DMS53 treated with DMSO at 0.1 percent for 48 hours (cell line): ENCODE results near the gene ESR2.
"Not testable (repeated sequence)": the region's sequence is repeated elsewhere in the genome, so short reads cannot be mapped to it uniquely, and the experiment has no call there.

ENCODE experiments used
- DNase-seq: peaks from one replicate; lab custom pipeline; 2025; ENCODE audit not compliant: unreplicated experiment; lab: John Stamatoyannopoulos, UW

ESR2 gene

DNA sequence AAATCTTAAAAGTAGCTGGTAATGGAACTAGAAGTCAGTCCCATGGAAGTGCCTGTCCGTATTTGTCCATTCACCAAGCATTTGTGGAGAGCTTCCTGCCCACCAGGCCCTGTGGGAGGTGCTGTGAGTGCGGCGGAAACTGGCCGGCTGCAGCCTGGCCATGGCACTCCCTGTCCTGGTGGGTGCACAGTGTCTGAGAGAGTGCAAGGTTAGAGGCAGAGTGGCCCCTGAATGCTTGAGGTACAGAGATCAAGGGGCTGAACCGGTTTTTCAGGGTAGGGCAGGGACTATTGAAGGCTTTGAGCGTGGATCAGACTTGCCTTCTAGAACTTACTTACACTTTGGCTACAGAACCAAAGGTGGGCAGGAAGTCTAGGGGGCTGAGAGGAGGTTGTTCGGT is 92.9 kb downstream of the ESR2 start:
- DNase-seq, result no peak

DNA sequence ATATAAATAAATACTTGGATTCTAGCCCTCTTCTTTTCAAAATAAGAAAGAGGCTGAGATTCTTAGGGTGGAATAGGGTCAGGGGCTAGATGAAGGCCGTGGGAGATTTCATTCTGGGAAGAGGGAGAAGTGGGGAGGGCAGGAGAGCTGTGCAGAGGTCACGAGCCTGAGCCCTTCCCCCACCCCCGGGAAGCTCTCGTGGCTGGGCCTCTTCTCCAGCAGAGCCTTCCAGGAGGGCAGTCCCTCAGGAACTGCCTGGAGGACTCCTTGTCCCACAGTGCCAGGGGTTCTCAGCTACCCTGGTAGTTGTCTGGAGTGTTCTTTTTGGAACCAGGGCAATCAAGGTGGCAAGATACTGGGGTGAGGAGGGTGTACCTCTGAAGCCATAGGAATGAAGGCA is 94.0 kb downstream of the ESR2 start:
- no peak for DNase-seq

DNA sequence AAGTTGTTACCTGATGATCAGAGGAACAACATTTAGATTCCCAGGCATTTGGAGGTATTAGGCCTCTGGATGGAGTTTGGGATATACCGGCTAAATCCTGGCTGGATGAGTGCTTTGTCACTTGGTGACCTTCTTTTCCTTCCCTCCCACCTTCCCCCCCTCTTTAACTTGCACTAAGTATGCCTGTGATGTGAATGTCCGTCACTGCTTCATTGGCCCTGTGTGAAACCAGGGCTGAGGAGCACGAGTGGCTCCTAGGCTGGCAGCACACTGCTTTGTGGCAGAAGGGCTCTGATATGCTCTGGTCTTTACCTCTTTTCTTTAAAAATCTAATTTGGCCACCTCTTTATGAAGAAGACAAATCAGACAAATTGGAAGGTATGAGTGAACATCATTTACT is 95.7 kb downstream of the ESR2 start:
- no peak for DNase-seq

DNA sequence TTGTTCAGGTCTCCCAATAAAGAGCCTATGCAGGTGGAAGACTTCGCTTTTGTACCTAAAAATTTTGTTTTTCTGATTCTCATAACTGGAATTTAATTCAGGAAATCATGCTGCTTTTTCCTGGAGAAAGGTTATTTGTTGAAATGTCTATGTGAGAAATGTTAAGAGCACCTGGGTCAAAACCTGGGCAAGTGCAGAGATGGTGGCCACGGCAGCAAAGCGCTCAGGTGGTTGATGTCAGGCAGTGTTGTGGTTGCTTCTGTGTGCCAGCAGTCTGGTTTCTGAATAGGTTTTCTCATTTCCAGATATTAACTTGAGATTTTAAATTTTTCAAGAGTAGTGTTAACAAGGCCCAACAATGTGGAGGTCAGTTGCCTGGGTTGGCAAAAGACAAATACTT is 96.2 kb downstream of the ESR2 start:
- no peak for DNase-seq

DNA sequence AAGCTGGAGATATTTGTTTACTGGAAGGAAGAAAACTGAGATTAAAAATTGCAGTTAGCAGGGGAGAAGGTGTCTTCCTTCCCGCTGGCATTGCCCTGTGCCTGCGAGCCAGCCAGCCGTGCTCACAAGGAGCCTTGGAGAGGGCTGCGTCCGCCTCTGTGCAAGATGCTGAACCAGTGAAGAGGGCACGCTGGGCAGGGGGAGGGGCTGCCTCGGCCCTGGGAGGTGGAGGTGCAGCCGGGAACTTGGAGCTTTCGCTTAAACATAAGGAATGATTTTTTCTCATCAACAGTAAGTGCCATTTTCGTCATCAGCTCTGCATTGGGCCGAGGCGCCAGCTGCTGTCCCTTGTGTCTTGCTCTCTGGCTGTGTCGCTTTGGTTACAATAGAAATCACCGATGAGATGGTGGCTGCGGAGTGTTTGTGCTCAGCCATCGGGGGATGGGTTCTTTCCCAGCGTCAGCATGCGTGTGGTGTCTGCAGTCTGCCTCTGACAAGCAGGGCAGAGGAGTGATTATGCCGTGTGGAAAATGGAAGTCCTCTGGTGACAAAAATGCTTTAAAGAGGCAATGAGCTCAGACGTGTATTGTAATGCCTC is 97.3 kb downstream of the ESR2 start:
- no peak for DNase-seq

DNA sequence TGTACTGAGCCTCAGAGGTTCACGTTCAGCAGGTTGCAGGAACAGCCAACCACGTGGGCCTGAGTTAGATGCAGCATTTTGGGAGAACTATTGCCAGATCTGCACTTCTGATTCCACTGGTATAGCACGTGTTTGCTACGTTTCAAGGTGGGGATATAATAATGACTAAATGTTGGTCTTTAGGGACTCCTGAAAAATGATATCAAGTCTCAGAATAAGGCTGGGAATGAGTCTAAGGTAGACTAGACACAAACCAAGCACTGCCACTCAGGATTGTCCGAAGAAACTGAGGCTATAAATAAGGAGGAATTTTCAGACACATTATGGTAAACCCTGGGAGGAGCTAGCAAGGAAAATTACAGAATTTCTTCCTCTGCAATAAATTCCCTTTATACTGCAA is 98.1 kb downstream of the ESR2 start:
- no peak for DNase-seq

DNA sequence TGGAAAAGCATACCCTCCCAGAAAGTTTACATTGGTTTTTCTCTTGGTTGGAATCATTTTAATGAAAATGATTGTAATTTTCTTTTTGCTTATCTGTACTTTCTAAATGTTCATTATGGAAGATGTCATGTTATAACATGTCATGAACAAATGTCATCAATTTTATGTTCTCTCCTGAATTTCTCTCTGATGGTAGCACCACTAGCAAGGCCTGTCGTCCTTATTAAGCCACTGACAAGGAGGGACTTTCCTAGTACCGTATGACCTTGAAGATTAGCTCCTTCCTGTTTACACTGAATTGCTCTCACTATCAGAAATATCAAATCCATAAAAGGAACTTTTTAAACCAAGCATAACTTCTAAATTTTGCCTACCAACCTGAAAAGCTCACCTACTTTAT is 99.0 kb downstream of the ESR2 start:
- DNase-seq, result no peak

DNA sequence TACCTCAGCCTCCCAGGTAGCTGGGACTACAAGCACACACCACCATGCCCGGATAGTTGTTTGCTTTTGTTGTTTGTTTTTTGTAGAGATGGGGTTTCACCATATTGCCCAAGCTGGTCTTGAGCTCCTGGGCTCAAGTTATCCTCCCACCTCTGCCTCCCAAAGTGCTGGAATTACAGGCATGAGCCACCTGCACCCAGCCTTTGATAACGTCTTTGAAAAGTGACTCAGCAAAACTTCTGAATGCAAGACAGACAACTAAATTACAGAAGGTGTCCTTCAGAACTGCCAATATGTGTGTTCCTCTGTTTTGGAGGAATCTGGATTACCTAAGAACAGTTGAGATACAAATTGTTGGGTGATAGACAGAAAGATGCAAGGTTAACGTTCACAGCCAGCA is 99.8 kb downstream of the ESR2 start:
- DNase-seq, result no peak

DNA sequence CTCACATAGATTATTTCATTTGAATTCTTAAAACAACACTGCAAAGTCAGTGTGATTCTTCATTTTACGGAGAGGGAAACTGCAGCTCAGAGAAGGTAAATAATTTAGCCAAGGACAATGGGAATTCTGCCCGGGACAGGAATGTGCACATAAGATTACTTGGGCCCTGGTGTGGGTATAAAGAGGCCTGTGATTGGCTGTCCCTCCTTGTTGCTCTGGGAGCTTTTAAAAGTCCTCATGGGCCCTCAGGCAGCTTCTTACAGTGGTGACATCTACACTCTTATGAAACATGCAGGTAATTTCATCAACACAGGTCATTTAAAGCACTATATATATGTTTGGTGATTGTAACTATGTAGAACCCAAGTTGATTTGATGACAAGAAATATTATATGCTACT is 100.3 kb downstream of the ESR2 start:
- no peak for DNase-seq

DNA sequence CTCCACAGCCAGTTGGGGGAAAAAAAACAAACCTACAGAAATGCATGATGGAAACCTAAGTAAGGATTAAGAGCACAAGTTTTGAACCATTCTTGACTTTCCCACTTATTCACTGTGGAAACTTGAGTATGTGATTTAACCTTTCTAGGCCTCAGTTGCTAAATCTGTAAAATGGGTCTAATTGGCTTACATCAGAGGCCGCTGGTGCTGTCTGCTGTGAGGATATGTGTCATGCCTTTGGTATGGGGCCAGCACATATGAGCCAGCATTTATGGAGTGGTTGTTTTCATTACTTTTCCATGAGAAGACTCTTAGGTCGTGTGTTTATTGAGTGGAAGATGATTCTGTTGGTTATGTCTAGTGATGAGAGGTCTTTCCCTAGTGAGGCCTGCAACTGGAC is 102.4 kb downstream of the ESR2 start:
- no peak for DNase-seq

DNA sequence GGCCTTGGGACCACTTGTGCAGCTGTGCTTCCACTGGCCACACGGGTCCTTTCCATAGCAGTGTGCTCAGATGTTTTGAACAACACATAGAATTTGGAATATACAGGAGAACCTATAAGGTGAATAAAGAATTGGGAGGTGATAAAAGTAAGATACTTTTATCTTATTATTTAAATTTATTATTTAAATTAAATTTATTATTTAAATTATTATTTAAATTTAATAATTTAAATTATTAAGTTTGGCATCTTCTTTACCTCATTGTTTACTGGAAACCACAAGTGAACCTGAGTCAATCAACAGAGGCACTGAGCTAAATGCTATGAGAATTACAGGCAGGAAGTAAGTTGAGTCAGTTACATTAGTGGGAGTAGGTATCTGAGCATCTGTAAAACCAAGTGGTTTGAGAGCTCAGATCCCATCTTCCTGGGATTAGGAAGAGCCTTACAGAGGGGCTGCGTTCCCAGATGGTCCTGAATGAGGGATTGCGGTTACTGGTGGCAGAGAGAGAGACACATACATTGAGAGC is 103.1 kb downstream of the ESR2 start:
- no peak for DNase-seq

DNA sequence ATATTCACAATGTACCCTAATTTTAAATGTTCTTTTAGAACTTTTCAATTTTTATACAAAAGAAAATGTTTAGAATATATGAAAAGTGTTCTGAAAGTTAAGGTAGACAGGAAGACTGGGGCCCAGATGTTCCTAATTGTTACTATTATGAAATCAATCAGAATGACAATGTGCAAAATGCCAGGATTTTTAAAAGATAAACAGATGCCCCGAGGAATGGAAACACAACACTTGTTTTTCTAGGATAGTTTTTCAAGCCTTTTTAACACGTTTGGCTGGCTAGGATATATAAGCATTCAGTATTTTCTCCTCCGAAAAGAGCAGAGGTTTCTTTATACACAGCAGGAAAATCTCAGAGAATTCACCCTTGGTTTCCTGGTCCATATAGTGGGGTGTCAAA is 106.8 kb downstream of the ESR2 start:
- DNase-seq, result no peak

DNA sequence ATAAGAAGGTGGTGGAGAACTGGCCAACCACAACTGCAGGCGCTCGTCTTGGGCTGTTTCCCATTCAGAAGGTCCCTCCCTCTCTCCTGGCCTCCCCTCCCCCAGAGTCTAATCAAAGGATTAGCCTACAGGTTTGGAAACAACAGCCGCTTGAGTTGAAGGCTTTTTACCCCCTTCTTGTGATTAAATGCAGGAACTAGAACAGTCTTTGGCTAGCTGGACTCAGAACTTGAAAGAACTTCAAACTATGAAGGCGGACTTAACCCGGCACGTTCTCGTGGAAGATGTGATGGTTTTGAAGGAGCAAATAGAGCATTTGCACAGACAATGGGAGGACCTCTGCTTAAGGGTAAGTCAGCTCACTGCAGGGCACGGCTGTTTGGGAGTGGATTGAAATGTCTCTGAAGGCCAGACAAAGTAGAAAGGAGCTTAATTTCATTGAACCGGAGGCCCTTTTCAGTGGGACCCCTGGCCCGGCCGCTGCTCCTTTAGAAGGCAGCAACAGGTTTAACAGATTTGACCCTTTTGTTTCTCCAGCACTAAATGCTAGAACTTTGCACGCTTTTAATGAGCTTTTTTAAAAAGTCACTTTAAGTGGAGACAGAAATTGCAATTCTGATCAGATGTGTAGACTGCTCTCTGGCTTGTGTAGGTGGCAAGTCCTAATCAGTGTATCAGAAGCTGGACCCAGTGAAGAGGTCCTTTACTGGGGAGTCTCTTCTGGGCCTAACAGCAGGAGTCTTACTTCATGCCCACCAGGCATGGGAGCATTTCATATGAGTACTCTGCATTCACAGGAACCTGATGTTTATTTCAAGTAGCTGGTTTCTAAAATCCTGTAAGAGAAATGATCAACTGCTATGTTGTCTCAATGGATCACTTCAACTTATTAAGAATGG is 107.7 kb downstream of the ESR2 start:
- DNase-seq, result no peak

DNA sequence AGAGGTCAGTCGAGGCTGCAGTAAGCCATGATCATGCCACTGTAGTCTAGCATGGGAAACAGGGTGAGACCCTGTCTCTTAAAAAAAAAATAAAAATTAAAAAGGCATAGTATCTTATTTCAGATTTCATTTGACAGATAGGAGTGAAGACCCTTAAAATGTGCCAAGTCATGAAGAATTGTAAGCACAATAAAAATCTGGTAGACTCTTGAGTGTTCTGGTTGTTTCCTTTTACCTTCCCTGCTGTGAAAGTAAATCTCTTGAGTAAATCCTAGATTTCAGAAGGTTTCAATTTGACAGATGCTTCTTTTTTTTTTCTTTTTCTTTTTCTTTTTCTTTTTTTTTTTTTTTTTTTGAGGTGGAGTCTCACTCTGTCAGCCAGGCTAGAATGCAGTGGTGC is 109.0 kb downstream of the ESR2 start:
- no peak for DNase-seq

DNA sequence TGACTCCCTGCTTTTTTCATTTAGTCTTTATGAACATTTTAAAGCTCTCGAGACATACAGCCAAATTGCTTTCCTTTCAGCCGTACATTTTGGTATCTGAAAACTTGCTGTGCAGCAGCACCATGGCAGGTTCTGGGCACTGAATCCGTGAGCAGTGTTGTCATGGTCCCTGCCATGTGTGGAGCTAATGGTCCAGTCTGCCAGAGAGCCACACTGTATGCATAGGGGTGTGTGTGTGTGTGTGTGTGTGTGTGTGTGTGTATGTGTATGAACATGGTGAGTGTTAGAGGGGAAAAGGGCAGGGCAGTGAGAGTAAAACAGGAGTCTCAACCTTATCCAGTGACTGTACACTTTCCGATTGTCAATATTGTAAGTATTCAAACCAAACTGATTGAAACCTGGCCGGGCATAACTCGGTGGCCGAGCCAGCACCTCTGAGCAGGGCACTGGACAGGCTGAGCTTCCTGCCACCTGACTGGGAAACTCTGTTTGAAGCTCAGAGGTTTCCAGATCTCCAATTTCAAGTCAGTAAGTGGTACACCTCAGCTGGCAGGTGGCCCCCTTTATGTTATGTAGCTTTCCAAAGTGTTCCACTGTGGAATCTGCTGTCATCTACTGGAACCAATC is 110.0 kb downstream of the ESR2 start:
- no peak for DNase-seq

DNA sequence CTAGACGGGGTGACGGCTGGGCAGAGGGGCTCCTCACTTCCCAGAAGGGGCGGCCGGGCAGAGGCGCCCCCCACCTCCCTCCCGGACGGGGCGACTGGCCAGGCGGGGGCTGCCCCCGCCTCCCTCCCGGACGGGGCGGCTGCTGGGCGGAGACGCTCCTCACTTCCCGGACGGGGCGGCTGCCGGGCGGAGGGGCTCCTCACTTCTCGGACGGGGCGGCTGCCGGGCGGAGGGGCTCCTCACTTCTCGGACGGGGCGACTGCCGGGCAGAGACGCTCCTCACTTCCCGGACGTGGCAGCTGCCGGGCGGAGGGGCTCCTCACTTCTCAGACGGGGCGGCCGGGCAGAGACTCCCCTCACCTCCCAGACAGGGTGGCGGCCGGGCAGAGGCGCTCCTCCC is 111.3 kb downstream of the ESR2 start:
- not testable (repeated sequence) for DNase-seq

DNA sequence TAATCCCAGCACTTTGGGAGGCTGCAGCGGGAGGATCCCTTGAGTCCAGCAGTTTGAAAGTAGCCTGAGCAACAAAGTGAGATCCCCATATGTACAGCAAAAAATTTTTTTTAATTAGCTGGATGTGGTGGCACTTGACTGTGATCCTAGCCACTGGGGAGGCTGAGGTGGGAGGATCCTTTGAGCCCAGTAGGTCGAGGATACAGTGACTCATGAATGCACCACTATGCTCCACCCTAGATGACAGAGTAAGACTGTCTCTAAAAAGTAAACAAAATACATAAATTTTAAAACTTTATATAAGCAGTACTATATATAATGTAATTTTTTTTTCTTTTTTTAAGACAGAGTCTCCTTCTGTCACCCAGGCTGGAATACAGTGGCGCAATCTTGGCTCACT is 115.4 kb downstream of the ESR2 start:
- DNase-seq, result no peak

DNA sequence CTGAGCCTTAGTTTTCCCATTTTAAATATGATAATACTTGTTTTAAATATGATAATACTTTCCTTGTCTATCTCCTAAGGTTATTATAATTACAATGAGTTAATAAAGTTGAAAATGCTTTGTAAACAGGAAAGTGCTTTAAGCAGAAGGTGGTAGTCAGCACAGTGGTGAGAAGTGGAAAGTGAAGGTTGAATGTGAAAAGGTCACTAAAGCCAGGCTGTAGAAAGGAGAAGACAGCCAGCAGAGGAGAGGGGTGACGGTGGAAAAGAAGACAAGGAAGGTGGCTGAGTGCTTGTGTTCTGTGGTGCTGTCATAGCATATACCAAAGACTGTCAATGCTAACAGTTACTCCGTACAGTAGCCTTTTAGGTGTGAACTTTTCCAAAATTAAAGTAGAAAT is 117.8 kb downstream of the ESR2 start:
- DNase-seq, result no peak

DNA sequence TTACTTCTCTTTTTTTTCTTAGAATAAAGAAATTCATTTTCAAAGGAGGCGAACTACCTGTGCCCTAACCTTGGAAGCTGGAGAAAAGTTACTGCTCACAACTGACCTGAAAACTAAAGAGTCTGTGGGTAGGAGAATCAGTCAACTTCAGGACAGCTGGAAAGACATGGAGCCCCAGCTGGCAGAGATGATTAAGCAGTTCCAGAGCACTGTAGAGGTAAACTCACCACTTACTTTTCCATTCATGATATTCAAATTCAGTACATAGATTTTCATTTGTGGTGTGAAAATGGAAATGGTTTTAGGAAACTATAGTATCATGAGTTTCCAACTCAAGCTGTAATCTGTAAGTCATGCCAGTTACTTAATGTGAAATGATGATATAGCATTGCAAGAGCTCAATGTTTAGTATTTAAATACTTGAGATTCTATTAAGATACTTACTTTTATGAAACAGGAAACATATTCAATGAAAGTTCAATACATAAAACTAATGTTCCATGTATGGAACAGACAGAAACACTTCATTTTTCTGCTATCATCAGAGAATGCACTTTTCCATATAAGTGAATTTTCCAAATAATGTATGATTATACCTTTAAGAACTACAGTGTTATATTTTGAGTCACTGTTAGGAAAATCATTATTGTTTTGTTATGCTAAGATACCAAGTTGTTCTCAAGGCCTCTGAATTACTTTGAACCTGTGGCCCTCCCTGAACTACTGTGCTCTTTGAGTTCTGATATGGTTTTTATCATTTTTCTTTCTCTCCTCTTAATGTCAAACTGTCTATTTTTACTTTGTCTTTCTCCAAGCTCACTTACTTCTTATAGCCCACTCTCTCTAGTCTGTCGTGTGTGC is 119.0 kb downstream of the ESR2 start:
- DNase-seq, result no peak

DNA sequence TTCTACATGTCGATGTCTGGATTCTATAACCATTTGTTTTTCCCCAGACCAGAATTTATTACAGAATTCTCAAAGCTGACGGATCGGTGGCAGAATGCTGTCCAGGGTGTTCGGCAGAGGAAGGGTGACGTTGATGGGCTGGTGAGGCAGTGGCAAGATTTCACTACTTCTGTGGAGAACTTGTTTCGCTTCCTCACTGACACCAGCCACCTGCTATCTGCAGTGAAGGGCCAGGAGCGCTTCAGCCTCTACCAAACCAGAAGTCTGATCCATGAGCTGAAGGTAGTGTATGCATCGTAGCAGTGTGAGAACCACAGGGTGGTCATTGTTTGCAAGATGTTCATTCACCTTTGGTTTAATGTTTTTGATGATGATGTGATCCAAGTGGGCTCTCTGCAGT is 124.0 kb downstream of the ESR2 start:
- no peak for DNase-seq

DNA sequence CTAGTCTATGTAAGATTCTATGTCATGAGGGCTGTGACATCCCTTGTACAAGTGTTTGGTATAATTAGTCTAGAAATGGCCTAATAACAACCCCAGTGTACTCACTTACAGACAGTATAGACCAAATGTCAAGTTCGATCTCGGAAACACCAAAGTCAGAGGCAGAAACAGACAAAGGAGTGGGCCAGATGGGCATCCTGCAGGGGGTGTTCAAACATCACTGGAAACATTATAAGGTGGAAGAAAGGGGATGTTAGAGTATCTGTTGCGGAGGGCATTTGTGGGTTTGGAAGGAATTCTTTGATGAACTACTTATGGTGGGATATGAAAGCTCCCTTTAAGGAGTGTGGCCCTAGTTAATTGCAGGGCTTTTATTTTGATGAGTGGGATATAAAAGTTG is 134.6 kb downstream of the ESR2 start:
- no peak for DNase-seq
